ENCODE data around the gene KIAA2012. TPM values are rescaled to one million over a fixed set of nuclear protein-coding genes. Genes with fewer than 3 reads are reported as not detected.

KIAA2012 gene
- total RNA-seq, 2 experiments from 2014 or later, result not detected

DNA sequence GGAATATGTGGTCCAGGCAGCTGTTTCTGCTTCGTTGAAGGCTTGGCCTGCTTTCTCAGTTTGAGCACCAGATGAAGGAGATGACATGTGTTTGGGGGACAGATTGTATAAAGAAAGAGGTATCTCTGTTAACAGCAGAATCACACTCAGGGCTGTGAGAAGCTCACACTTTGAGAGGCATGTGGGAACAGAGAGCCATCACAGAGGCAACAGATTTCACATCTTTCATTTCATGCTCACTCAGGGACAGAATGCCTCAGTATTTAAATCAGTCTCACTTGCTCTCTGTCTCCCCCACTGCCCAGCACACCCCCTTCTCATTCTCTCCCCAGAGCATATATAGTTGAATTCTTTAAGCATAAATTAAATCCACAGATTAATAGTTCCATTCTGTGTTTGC, 37.4 kb downstream of the KIAA2012 start:
- H3K4me3 Mint-ChIP-seq, result no peak overlapping the region
- H3K27me3 Mint-ChIP-seq, result peaks cover 38% of the 10 kb centered on the region
- H3K9me3 Mint-ChIP-seq, result no peaks in the 10 kb centered on the region
- no peaks in the 10 kb centered on the region for H3K4me1 Mint-ChIP-seq
- DNase-seq, result no peak
- H3K27ac Mint-ChIP-seq, result no peak overlapping the region
- no peaks in the 10 kb centered on the region for H3K36me3 Mint-ChIP-seq

DNA sequence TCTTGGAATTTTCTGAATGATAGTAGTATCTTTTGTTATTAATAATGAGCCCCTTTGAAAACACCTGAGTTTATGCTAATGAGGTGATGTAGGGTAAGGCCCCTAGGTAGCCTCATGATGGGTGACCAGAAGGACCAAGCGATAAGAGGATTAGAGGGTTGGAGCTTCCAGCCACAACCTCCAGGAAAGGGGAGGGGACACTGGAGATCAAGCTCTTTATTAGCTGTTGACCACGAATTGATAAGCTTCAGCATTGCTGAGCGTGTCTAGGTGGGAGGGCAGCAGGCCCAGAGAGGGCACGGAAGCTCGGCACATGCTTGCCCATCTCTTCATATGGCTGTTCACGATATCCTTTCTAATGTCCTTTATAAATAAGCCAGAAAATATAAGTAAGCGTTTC, 39.0 kb downstream of the KIAA2012 start:
- H3K27me3 Mint-ChIP-seq, result peaks cover 46% of the 10 kb centered on the region
- no peak for DNase-seq
- H3K4me3 Mint-ChIP-seq, result no peak overlapping the region
- no peaks in the 10 kb centered on the region for H3K36me3 Mint-ChIP-seq
- no peak overlapping the region for H3K27ac Mint-ChIP-seq
- no peaks in the 10 kb centered on the region for H3K4me1 Mint-ChIP-seq
- no peaks in the 10 kb centered on the region for H3K9me3 Mint-ChIP-seq

DNA sequence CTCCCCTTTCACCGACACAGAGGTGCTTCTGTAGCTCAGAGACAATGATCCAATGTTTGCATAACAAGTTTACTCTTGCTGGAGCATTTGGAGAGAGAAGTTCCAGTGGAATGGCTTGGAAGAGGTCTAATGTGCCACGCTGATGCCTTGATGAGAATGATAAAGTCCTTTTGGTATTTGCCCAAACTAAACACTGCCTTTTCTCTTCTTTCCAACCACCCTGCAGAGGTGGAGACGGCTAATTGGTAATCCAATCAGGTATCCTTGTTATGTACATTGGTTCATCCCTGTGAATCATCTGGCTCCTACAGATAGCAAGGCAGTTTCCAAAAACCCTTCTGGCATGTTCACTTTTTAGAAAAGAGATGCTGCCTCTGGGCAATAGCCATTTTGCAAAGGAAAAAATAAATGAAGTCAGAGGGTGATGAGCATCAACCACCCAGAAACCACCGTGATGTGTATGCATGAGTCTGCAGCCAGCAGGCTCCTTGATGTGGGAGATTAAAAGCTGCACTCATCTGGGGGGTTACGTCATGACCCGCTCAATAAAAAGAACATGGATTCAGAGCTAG, 40.6 kb downstream of the KIAA2012 start:
- H3K27me3 Mint-ChIP-seq, result peaks cover 50% of the 10 kb centered on the region
- no peak overlapping the region for H3K4me3 Mint-ChIP-seq
- no peaks in the 10 kb centered on the region for H3K4me1 Mint-ChIP-seq
- no peak for DNase-seq
- H3K9me3 Mint-ChIP-seq, result no peaks in the 10 kb centered on the region
- no peaks in the 10 kb centered on the region for H3K36me3 Mint-ChIP-seq
- H3K27ac Mint-ChIP-seq, result no peak overlapping the region

GRCh38 chr2:202114291-202114690, 41.2 kb downstream of the KIAA2012 start:
- no peaks in the 10 kb centered on the region for H3K36me3 Mint-ChIP-seq
- no peak for DNase-seq
- no peak overlapping the region for H3K27ac Mint-ChIP-seq
- no peaks in the 10 kb centered on the region for H3K4me1 Mint-ChIP-seq
- no peak overlapping the region for H3K4me3 Mint-ChIP-seq
- H3K27me3 Mint-ChIP-seq, result peaks cover 47% of the 10 kb centered on the region
- no peaks in the 10 kb centered on the region for H3K9me3 Mint-ChIP-seq

DNA sequence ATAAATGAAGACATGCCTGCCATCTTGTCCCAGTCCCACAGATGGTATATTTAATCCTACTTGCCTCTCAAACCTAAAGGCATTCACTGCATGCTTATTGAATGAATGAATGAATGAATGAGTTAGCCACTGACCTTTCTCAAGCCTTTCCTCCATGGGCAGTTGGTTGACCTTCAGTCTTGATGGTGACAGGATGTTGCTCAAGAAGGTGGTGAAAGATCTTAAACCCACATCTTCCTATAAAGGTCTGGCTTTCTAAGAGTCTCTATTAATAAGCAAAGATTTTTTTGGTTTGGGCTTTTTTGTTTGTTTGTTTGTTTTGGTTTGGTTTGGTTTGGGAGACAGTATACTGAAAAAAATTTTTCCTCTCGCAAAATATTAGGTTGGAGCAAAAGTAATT, 41.7 kb downstream of the KIAA2012 start:
- H3K9me3 Mint-ChIP-seq, result peaks cover under 1% of the 10 kb centered on the region
- no peaks in the 10 kb centered on the region for H3K4me1 Mint-ChIP-seq
- H3K27ac Mint-ChIP-seq, result no peak overlapping the region
- H3K27me3 Mint-ChIP-seq, result peaks cover 42% of the 10 kb centered on the region
- no peak overlapping the region for H3K4me3 Mint-ChIP-seq
- DNase-seq, result no peak
- no peaks in the 10 kb centered on the region for H3K36me3 Mint-ChIP-seq

- peaks cover 39% of the 10 kb centered on the region for H3K27me3 Mint-ChIP-seq
- no peak overlapping the region for H3K4me3 Mint-ChIP-seq
- H3K4me1 Mint-ChIP-seq, result no peaks in the 10 kb centered on the region
- DNase-seq, result no peak
- H3K9me3 Mint-ChIP-seq, result peaks cover 4% of the 10 kb centered on the region
- no peaks in the 10 kb centered on the region for H3K36me3 Mint-ChIP-seq
- H3K27ac Mint-ChIP-seq, result no peak overlapping the region
Observed at GRCh38 chr2:202115479-202115971, 42.5 kb downstream of the KIAA2012 start.

DNA sequence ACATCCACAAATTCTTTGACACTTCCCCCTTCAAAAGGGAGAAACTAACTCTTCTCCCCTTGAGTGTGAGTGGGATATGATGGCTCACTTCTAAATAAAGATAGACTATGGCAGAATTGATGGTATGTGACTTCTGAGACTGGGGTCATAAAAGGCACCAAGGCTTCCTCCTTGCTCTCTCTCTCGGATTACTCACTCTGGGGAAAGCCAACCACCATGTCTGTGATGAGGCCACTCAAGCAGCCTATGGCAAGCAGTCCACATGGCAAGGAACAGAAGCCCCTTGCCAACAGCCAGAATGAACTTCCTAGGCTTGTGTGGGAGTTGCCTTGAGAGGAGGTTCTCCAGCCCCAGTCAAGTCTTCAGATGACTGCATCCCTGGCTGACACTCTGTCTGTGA, 43.6 kb downstream of the KIAA2012 start:
- no peak overlapping the region for H3K27ac Mint-ChIP-seq
- no peaks in the 10 kb centered on the region for H3K4me1 Mint-ChIP-seq
- H3K27me3 Mint-ChIP-seq, result peaks cover 37% of the 10 kb centered on the region
- no peak overlapping the region for H3K4me3 Mint-ChIP-seq
- peaks cover 4% of the 10 kb centered on the region for H3K9me3 Mint-ChIP-seq
- H3K36me3 Mint-ChIP-seq, result no peaks in the 10 kb centered on the region
- DNase-seq, result no peak

DNA sequence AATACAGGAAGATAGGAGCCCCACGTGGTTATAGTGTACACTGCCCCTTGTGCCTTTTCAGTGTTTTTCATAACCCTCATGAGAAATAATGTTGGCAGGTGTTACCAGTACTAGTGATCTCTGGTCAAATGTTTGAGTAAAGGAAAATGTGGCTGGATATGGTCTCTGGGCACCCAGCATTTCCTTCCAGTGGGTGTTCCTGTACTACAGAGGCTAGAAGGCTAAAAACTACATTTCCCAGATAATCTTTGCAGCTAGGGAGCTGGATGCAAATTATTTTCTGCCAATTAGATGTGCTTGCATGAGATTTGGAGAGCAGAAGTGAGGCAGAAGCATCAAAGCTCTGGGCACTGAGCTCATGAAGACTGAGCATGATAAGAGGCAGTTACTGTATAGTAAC, 45.1 kb downstream of the KIAA2012 start:
- H3K4me1 Mint-ChIP-seq, result peaks cover under 1% of the 10 kb centered on the region

DNA sequence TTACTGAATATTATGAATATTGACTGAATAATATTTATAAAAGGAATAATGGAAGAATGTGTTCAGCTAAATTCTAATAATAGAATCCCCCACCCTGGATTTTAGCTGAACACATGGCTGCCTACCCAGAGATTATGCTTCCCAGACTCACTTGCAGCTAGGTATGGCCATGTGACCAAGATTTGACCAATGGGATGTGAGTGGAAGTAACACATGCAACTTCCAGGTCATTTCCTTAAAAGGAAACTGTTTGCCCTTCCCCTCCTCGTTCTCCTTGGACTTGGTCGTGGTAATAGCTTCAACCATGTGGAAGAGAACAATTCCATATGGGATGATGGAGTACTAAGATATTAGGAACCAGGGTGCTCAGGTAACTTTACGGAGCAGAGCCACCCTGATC, 47.8 kb downstream of the KIAA2012 start:
- H3K27me3 Mint-ChIP-seq, result peaks cover 14% of the 10 kb centered on the region
- DNase-seq, result no peak
- H3K27ac Mint-ChIP-seq, result no peak overlapping the region
- no peaks in the 10 kb centered on the region for H3K36me3 Mint-ChIP-seq
- H3K9me3 Mint-ChIP-seq, result peaks cover 4% of the 10 kb centered on the region
- H3K4me1 Mint-ChIP-seq, result peaks cover 3% of the 10 kb centered on the region
- no peak overlapping the region for H3K4me3 Mint-ChIP-seq

More for the DNA sequence above, 45.1 kb downstream of the KIAA2012 start:
- H3K9me3 Mint-ChIP-seq, result peaks cover 4% of the 10 kb centered on the region
- H3K4me3 Mint-ChIP-seq, result no peak overlapping the region
- no peak overlapping the region for H3K27ac Mint-ChIP-seq
- peaks cover 26% of the 10 kb centered on the region for H3K27me3 Mint-ChIP-seq
- DNase-seq, result no peak
- no peaks in the 10 kb centered on the region for H3K36me3 Mint-ChIP-seq

GRCh38 chr2:202121532-202122162, 48.6 kb downstream of the KIAA2012 start:
- Mint-ChIP-seq H3K36me3 (no peaks in the 10 kb centered on the region), H3K27me3 (peaks cover 7% of the 10 kb centered on the region), H3K4me1 (peaks cover 3% of the 10 kb centered on the region), H3K27ac (no peak overlapping the region), H3K4me3 (no peak overlapping the region), H3K9me3 (peaks cover 4% of the 10 kb centered on the region)
- DNase-seq, result no peak

- no peak for DNase-seq
- Mint-ChIP-seq H3K9me3 (peaks cover 4% of the 10 kb centered on the region), H3K27ac (peak overlapping the region; percentile 70), H3K36me3 (no peaks in the 10 kb centered on the region), H3K4me1 (peaks cover 3% of the 10 kb centered on the region), H3K4me3 (no peak overlapping the region), H3K27me3 (peaks cover 2% of the 10 kb centered on the region)
Observed at GRCh38 chr2:202122163-202122540, 49.1 kb downstream of the KIAA2012 start.

- H3K27me3 Mint-ChIP-seq, result no peaks in the 10 kb centered on the region
- H3K9me3 Mint-ChIP-seq, result peaks cover 4% of the 10 kb centered on the region
- H3K4me3 Mint-ChIP-seq, result no peak overlapping the region
- peaks cover 3% of the 10 kb centered on the region for H3K4me1 Mint-ChIP-seq
- H3K36me3 Mint-ChIP-seq, result no peaks in the 10 kb centered on the region
- H3K27ac Mint-ChIP-seq, result peak overlapping the region; percentile 70
- DNase-seq, result peak; percentile 22
Observed at GRCh38 chr2:202122980-202123720, 50.1 kb downstream of the KIAA2012 start.

- H3K27ac Mint-ChIP-seq, result no peak overlapping the region
- DNase-seq, result no peak
- H3K36me3 Mint-ChIP-seq, result no peaks in the 10 kb centered on the region
- no peak overlapping the region for H3K4me3 Mint-ChIP-seq
- peaks cover 3% of the 10 kb centered on the region for H3K4me1 Mint-ChIP-seq
- H3K9me3 Mint-ChIP-seq, result peaks cover 4% of the 10 kb centered on the region
- no peaks in the 10 kb centered on the region for H3K27me3 Mint-ChIP-seq
Observed at GRCh38 chr2:202124286-202124685, 51.2 kb downstream of the KIAA2012 start.

- H3K4me3 Mint-ChIP-seq, result no peak overlapping the region
- DNase-seq, result no peak
- no peak overlapping the region for H3K27ac Mint-ChIP-seq
- no peaks in the 10 kb centered on the region for H3K9me3 Mint-ChIP-seq
- no peaks in the 10 kb centered on the region for H3K36me3 Mint-ChIP-seq
- H3K27me3 Mint-ChIP-seq, result peaks cover 4% of the 10 kb centered on the region
- peaks cover 3% of the 10 kb centered on the region for H3K4me1 Mint-ChIP-seq
Observed at GRCh38 chr2:202127687-202128331, 54.8 kb downstream of the KIAA2012 start.

DNA sequence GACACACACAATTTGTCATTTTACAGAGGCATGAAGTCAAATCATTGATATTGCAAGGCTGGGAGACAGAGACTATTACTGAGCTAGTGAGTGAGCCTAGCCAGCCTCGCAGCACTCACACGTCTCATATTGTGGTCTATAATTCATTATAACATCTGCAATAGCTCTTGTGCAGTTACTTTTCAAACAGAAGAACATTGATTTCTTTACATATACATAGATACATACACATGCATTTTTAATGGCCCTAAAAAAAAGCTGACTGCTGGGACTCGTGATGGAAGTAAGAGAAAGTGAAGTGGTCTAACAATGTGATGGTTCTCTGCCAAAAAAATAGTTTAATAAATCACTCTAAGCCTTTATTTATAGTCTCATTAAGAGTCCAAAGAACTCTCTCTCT, 56.8 kb downstream of the KIAA2012 start:
- Mint-ChIP-seq H3K9me3 (no peaks in the 10 kb centered on the region), H3K36me3 (no peaks in the 10 kb centered on the region), H3K27ac (no peak overlapping the region), H3K27me3 (peaks cover 4% of the 10 kb centered on the region), H3K4me3 (no peak overlapping the region), H3K4me1 (no peaks in the 10 kb centered on the region)
- no peak for DNase-seq

Measured in activated naive CD8-positive, alpha-beta T cell treated with anti-CD3 and anti-CD28 coated beads for 36 hours (primary cell).